MM.1S (cell line): Measurements from ENCODE around the gene CLDND1.

Experiments used
- DNase-seq: peaks from one replicate; pipeline ENCODE4 v3.0.0-alpha.2; 2015
- H2AFZ ChIP-seq: fragments of 300-600 bp; sonication (generic); 2 replicates; pipeline ENCODE4 v1.6.0; 2016; ENCODE audit warnings: antibody characterized with exemption, low read length
- H3F3A ChIP-seq: fragments of 300-600 bp; sonication (generic); 2 replicates; pipeline ENCODE4 v1.6.1; 2016; ENCODE audit warnings: mild to moderate bottlenecking, antibody characterized with exemption, low read length, moderate library complexity, mixed read lengths; ENCODE audit not compliant: insufficient read depth
- H3K27ac ChIP-seq: fragments of 300-600 bp; sonication (generic); 2 replicates; pipeline ENCODE4 v1.5.1; 2016; ENCODE audit warnings: mild to moderate bottlenecking, low read length
- H3K27me3 ChIP-seq: fragments of 300-600 bp; sonication (generic); replicated peaks from 2 replicates; pipeline ENCODE4 v1.6.0; 2016; ENCODE audit warnings: low read length; ENCODE audit not compliant: insufficient read depth
- H3K36me3 ChIP-seq: fragments of 300-600 bp; sonication (generic); replicated peaks from 2 replicates; pipeline ENCODE4 v1.6.1; 2016; ENCODE audit warnings: mild to moderate bottlenecking, low read length, mixed read lengths; ENCODE audit not compliant: insufficient read depth
- H3K4me1 ChIP-seq: fragments of 300-600 bp; sonication (generic); 2 replicates; pipeline ENCODE4 v1.6.1; 2016; ENCODE audit warnings: low read length, mixed read lengths
- H3K4me2 ChIP-seq: fragments of 300-600 bp; sonication (generic); 2 replicates; pipeline ENCODE4 v1.6.0; 2016; ENCODE audit warnings: low read depth, low read length
- H3K4me3 ChIP-seq: fragments of 300-600 bp; sonication (generic); 2 replicates; pipeline ENCODE4 v1.5.1; 2016; ENCODE audit warnings: low read length, mixed read lengths
- H3K79me2 ChIP-seq: fragments of 300-600 bp; sonication (generic); 2 replicates; pipeline ENCODE4 v1.6.1; 2016; ENCODE audit warnings: mixed run types, low read length, mixed read lengths
- H3K9ac ChIP-seq: fragments of 300-600 bp; sonication (generic); 2 replicates; pipeline ENCODE4 v1.6.1; 2016; ENCODE audit warnings: low read length, mixed read lengths
- H3K9me2 ChIP-seq: fragments of 300-600 bp; sonication (generic); replicated peaks from 2 replicates; pipeline ENCODE4 v1.6.1; 2016; ENCODE audit warnings: mild to moderate bottlenecking, low read length, mixed read lengths; ENCODE audit not compliant: insufficient read depth
- H3K9me3 ChIP-seq: fragments of 300-600 bp; sonication (generic); replicated peaks from 2 replicates; pipeline ENCODE4 v1.6.1; 2016; ENCODE audit warnings: mild to moderate bottlenecking, low read length, mixed read lengths; ENCODE audit not compliant: insufficient read depth
- H4K20me1 ChIP-seq: fragments of 300-600 bp; sonication (generic); 2 replicates; pipeline ENCODE4 v1.6.1; 2016; ENCODE audit warnings: mild to moderate bottlenecking, low read length, moderate library complexity, mixed read lengths; ENCODE audit not compliant: insufficient read depth
- EZH2 ChIP-seq: fragments of 300-600 bp; sonication (generic); optimal IDR thresholded peaks from 2 replicates; pipeline ENCODE3; 2017; ENCODE audit warnings: low read depth, mild to moderate bottlenecking, antibody characterized with exemption, low read length, mixed read lengths
- EZH2phosphoT487 ChIP-seq: fragments of 300-600 bp; sonication (generic); IDR thresholded peaks from 2 replicates; pipeline ENCODE4 v1.6.1; 2018; ENCODE audit warnings: antibody characterized with exemption, low read length
- TF ChIP-seq, protein P1 (sequence below): fragments of 300-600 bp; sonication (generic); IDR thresholded peaks from 2 replicates; pipeline ENCODE4 v1.5.1; 2016; ENCODE audit warnings: antibody characterized with exemption, low read length, mixed read lengths

Gene CLDND1

GRCh38 chr3:98514948-98515347 lies 7.8 kb downstream of the CLDND1 start:
- Histone ChIP-seq H3K79me2 (peaks cover 15% of the 10 kb centered on the region), H3K27me3 (no peaks in the 10 kb centered on the region), H3K4me1 (no peaks in the 10 kb centered on the region), H2AFZ (no peak overlapping the region), H3K36me3 (no peaks in the 10 kb centered on the region), H3K9ac (no peak overlapping the region), H3K27ac (no peak overlapping the region), H4K20me1 (no peaks in the 10 kb centered on the region), H3K4me3 (no peak overlapping the region), H3K9me3 (no peaks in the 10 kb centered on the region), H3K4me2 (no peak overlapping the region), H3F3A (no peaks in the 10 kb centered on the region), H3K9me2 (no peaks in the 10 kb centered on the region)
- no peak for TF ChIP-seq EZH2phosphoT487
- no peak for TF ChIP-seq EZH2
- TF ChIP-seq, protein P1, sequence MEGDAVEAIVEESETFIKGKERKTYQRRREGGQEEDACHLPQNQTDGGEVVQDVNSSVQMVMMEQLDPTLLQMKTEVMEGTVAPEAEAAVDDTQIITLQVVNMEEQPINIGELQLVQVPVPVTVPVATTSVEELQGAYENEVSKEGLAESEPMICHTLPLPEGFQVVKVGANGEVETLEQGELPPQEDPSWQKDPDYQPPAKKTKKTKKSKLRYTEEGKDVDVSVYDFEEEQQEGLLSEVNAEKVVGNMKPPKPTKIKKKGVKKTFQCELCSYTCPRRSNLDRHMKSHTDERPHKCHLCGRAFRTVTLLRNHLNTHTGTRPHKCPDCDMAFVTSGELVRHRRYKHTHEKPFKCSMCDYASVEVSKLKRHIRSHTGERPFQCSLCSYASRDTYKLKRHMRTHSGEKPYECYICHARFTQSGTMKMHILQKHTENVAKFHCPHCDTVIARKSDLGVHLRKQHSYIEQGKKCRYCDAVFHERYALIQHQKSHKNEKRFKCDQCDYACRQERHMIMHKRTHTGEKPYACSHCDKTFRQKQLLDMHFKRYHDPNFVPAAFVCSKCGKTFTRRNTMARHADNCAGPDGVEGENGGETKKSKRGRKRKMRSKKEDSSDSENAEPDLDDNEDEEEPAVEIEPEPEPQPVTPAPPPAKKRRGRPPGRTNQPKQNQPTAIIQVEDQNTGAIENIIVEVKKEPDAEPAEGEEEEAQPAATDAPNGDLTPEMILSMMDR: no peak
- DNase-seq: no peak

GRCh38 chr3:98513736-98514135 lies 9.0 kb downstream of the CLDND1 start:
- TF ChIP-seq EZH2: no peak
- TF ChIP-seq, protein P1: no peak
- no peak for TF ChIP-seq EZH2phosphoT487
- Histone ChIP-seq H3F3A (no peaks in the 10 kb centered on the region), H3K27ac (no peak overlapping the region), H3K4me3 (no peak overlapping the region), H3K27me3 (no peaks in the 10 kb centered on the region), H3K36me3 (no peaks in the 10 kb centered on the region), H3K4me1 (peaks cover 6% of the 10 kb centered on the region; the same call in 1 of the 2 replicates), H3K9me3 (no peaks in the 10 kb centered on the region), H2AFZ (no peak overlapping the region), H3K79me2 (peaks cover 3% of the 10 kb centered on the region; the same call in 1 of the 2 replicates), H3K9ac (no peak overlapping the region), H3K4me2 (no peak overlapping the region), H3K9me2 (no peaks in the 10 kb centered on the region), H4K20me1 (no peaks in the 10 kb centered on the region)
- DNase-seq: no peak

- Histone ChIP-seq H3K4me3 (no peak overlapping the region), H3K9ac (no peak overlapping the region), H3K4me1 (peaks cover 12% of the 10 kb centered on the region; the same call in 1 of the 2 replicates), H3K36me3 (no peaks in the 10 kb centered on the region), H3K79me2 (no peaks in the 10 kb centered on the region), H2AFZ (no peak overlapping the region), H3K27me3 (no peaks in the 10 kb centered on the region), H3K4me2 (no peak overlapping the region), H4K20me1 (no peaks in the 10 kb centered on the region), H3F3A (no peaks in the 10 kb centered on the region), H3K9me2 (no peaks in the 10 kb centered on the region), H3K27ac (no peak overlapping the region), H3K9me3 (no peaks in the 10 kb centered on the region)
- no peak for DNase-seq
- TF ChIP-seq EZH2 (no peak), EZH2phosphoT487 (no peak)
- TF ChIP-seq, protein P1: no peak
These were observed 9.6 kb downstream of the CLDND1 start for GRCh38 chr3:98513091-98513511.
